ENCODE results near the gene MED10. TPM values are rescaled to one million over a fixed set of nuclear protein-coding genes. Genes with fewer than 3 reads are reported as not detected.

Gene MED10
- polyA plus RNA-seq, 1 experiment: 36.6 TPM

DNA sequence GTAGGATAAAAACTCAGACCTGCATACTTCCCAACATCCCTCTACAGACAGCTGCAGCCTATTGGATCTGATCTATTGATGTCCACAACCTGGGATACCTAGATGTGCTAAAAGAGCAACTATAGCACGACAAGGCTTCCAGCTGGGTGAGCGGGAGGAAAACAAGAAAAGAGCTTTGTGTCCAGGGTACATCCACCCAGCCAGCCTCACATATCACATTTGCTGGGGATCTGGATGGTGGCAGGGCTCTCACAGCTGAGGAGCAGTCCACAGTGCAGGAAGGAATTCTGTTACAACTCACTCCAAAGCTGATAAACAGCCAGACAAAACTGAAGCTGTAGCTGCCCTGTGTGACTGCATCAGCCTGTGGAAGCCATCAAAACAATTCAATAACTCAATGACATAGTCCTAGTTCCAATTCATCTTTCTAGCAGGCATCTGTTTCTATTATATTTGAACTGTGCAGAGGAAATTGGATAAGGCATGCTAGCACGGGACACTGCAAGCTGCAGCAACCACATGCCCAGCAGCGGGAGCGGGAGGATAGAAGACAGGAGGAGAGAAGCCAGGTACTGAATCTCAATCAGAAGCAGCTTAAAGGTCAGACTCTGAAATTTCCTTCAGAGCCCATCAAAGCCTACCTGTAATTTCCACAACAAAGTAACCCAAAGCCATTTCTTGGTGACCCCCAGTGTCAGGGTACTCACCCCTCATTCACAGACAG, 45.0 kb downstream of the MED10 start:
- no peak for DNase-seq (ENCODE audit: low read depth)
- ChIA-PET POLR2A (no interaction called here), CTCF (no interaction called here)
- Histone ChIP-seq H3K27me3 (ENCODE audit: control insufficient read depth, insufficient read depth, low read length) (no peaks in the 10 kb centered on the region), H3K36me3 (ENCODE audit: control insufficient read depth, insufficient read depth, low read length) (no peaks in the 10 kb centered on the region), H3K4me3 (ENCODE audit: low read depth, low read length) (no peak overlapping the region)
- TF ChIP-seq, protein P1, sequence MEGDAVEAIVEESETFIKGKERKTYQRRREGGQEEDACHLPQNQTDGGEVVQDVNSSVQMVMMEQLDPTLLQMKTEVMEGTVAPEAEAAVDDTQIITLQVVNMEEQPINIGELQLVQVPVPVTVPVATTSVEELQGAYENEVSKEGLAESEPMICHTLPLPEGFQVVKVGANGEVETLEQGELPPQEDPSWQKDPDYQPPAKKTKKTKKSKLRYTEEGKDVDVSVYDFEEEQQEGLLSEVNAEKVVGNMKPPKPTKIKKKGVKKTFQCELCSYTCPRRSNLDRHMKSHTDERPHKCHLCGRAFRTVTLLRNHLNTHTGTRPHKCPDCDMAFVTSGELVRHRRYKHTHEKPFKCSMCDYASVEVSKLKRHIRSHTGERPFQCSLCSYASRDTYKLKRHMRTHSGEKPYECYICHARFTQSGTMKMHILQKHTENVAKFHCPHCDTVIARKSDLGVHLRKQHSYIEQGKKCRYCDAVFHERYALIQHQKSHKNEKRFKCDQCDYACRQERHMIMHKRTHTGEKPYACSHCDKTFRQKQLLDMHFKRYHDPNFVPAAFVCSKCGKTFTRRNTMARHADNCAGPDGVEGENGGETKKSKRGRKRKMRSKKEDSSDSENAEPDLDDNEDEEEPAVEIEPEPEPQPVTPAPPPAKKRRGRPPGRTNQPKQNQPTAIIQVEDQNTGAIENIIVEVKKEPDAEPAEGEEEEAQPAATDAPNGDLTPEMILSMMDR (IDR thresholded peaks at IDR 0.05; ENCODE audit: insufficient read depth, low read depth, low read length): no peak

DNA sequence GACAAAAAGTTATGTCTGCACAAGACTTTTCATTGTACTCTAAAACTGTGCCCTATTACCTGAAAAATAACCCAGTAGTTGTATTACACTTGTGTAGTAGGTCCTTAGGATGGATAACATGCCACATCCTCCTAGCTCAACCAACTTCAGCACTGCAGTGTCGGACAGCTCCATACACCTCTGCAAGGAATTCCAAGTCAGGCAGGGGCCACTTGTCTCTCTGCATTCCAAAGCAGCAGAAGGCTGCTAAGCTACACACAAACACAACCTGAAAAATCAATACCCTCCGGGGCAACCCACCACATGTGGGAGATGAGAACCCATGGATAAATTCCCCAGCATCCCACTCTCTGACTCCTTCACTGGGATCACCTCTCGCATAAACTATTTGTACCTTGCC, 50.2 kb downstream of the MED10 start:
- no peaks in the 10 kb centered on the region for H3K36me3 ChIP-seq (ENCODE audit: control insufficient read depth, insufficient read depth, low read length)
- ChIA-PET POLR2A (no interaction called here), CTCF (no interaction called here)
- TF ChIP-seq, protein P1 (IDR thresholded peaks at IDR 0.05; ENCODE audit: insufficient read depth, low read depth, low read length): no peak
- DNase-seq (ENCODE audit: low read depth): no peak
- no peak overlapping the region for H3K4me3 ChIP-seq (ENCODE audit: low read depth, low read length)
- H3K27me3 ChIP-seq (ENCODE audit: control insufficient read depth, insufficient read depth, low read length): no peaks in the 10 kb centered on the region

DNA sequence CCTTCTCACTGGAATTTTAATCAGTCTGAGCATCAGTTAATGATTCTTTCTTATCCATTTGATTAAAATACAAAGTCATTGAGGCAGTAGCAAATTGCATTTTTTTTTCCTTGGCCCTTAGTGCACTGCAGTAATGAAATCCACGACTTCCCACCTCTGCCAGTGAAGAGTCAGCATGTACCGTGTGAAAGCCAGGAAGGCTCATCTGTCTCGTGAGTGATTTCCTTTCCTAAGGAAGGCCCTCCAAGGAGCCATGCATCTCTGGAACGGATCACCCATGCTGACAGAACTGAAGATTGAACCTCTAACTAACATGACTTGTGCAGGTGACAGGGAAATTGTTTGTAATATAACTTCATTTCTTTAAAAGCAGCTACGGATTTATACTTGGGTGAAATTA, 51.6 kb downstream of the MED10 start:
- DNase-seq (ENCODE audit: low read depth): no peak
- H3K4me3 ChIP-seq (ENCODE audit: low read depth, low read length): no peak overlapping the region
- no peaks in the 10 kb centered on the region for H3K27me3 ChIP-seq (ENCODE audit: control insufficient read depth, insufficient read depth, low read length)
- ChIA-PET CTCF (no interaction called here), POLR2A (no interaction called here)
- no peaks in the 10 kb centered on the region for H3K36me3 ChIP-seq (ENCODE audit: control insufficient read depth, insufficient read depth, low read length)
- TF ChIP-seq, protein P1 (IDR thresholded peaks at IDR 0.05; ENCODE audit: insufficient read depth, low read depth, low read length): no peak

DNA sequence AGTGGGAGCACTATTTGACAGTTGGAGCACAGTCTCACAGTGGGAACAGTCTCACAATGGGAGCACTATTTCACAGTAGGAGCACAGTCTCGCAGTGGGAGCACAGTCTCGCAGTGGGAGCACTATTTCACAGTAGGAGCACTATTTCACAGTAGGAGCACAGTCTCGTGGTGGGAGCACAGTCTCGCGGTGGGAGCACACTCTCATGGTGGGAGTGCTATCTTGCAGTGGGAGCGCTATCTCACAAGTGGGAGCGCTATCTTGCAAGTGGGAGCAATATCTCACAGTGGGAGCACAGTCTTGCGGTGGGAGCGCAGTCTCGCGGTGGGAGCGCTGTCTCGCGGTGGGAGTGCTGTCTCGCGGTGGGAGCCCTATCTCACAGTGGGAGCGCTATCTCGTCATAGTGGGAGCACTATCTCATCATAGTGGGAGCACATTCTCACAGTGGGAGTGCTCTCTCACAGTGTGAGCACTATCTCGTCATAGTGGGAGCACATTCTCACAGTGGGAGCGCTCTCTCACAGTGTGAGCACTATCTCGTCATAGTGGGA, 56.1 kb downstream of the MED10 start:
- TF ChIP-seq, protein P1 (IDR thresholded peaks at IDR 0.05; ENCODE audit: insufficient read depth, low read depth, low read length): no peak
- Histone ChIP-seq H3K36me3 (ENCODE audit: control insufficient read depth, insufficient read depth, low read length) (no peaks in the 10 kb centered on the region), H3K4me3 (ENCODE audit: low read depth, low read length) (no peak overlapping the region), H3K27me3 (ENCODE audit: control insufficient read depth, insufficient read depth, low read length) (no peaks in the 10 kb centered on the region)
- CTCF ChIA-PET: no interaction called here
- POLR2A ChIA-PET: no interaction called here
- no peak for DNase-seq (ENCODE audit: low read depth)

Other genes with a start within 250 kb of the MED10 start
- not detected in 2 replicates for gene UBE2QL1, start 70.3 kb upstream of the MED10 start, polyA plus RNA-seq (2011; rRNA removed)